Stimulated activated CD4-positive, alpha-beta T cell treated with anti-CD3 and anti-CD28 coated beads, Interleukin-1b, Interleukin-23, amount 100 ng/mL, for 24 hours (primary cell): Measurements from ENCODE around the gene AKT2.

Source experiments
- DNase-seq, 4 experiments: peaks; one replicate each; pipeline ENCODE4 v3.0.0-alpha.2; 2020; ENCODE audit warnings: low read depth in 4 of 4, low spot score in 1 of 4

The AKT2 gene

DNA sequence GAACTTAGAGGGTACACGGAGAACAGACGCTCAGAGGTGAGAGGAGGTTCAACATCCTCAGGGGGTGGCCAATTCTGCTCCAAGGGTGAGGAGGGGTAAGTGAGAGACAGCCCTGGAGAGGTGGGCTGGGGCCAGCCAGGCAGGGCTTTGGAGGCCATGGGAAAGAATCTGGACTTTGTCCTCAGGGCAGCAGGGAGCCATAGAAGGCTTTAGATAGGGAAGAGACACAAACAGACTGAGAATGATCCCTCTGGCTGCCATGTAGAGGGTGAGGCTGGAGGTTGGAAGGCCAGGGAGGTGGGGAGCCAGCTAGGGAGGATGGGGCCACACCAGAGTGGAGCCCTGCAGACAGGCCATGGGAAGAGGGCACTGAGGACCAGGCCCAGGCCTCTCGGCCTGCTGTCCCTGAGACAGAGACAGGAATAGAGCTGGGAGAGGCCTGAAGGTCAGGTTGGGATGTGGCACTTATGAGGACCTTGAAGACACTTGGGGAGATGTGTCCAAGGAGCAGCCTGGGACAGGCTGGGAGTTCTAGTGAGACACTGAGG is 29.5 kb downstream of the AKT2 start:
- no peak for DNase-seq

DNA sequence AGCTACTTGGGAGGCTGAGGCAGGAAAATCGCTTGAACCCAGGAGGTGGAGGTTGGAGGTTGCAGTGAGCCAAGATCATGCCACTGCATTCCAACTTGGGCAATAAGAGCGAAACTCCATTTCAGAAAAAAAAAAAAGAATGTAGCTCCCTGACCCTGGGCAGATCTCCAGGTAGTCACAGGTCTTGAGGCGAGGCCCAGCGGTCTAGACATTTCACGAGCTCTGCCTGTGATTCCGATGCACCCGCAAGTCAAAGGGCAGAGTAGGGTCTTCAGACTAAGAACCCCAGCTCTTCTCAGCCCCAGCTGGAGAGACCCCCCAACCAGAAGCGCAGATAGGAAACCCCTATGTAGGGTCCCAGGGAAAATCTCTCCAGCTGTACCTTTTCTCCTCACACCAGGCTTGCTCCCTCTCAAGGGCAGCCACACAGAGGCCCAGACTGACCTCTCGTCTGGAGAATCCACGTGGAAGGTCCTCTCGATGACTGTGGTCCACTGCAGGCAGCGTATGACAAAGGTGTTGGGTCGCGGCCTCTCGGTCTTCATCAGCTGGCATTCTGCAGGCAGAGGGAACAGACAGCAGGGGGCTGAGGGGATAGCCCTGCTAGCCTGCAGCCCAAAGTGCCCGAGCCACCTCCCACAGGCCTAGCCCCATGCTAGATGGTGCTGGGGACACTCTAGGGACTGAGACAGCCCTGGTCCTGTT is 30.3 kb downstream of the AKT2 start:
- DNase-seq: no peak

DNA sequence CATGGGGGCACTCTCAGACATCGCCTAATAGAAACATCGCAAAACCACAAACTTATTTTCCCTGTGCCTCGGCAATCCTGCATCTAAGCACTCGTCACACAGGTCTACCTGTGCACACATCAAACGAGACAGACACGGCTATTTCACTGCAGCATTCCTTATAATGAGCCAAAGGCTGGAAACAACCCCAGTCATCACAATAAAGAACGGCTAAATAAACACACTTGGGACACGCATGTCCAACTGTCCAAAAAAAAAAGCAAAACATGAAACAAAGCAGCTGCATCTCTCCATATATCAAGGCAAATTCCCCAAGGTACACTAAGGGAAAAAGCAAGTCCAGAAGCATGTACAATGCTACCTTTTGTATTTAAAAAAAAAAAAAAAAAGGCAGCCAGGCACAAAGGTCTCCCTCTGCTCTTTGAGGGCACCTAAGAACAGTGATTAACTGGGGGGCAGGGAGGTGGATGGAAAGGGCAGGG is 31.5 kb downstream of the AKT2 start:
- no peak for DNase-seq

DNA sequence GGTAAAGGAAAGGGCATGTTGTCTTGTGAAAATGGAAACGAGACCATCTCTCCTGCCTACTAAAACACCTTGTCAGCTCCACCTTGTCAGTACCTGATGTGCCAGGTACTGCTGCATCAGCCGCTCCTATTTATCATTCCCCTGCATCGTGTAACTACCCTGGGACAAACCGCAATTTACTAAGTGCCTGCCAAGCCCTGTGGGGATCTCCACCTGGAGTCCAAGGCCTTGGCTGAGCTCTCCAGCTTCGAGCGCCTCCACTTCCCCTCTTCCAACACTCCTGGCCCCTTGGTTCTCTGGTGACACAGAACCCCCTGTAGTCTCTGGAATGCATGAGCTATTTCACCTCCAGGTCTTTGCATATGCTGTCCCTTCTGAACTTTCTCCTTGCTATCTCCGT is 32.8 kb downstream of the AKT2 start:
- DNase-seq: no peak

DNA sequence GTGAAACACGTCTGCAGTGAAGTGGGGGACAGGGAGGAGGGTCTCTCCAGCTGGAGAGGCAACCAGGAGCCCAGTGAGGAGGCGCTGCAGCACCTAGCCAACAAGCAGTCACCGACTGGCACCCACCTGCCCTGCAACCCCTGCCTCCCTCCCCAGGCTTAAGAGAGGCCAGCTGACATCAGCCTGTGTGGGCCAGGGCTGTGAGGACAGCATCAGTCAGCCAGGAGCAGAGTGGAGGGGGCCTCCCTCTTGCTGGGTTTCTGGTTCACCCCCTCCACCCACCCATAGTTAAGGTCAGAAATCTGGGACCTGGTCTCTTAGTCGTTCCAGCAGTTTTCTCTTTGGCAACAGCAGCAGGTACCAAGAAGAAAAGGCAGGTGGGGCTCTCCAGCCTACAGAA is 33.2 kb downstream of the AKT2 start:
- no peak for DNase-seq

DNA sequence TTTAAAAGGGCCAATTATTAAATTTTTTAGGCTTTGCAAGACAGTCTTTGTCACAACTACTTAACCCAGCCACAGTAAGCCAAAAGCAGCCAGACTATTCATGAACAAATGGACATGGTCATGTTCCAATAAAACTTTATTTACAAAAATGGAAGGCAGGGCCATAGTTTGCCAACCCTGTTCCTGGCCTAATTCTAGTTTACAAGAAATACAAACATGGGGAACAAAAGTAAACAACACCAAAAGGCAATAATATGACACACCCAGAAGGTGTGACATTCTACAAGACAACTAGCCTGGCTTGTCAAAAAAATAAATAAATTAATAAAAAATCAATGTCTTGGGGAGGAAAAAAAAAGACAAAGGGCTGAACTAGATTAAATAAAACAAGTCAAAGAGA is 33.9 kb downstream of the AKT2 start:
- DNase-seq: no peak

DNA sequence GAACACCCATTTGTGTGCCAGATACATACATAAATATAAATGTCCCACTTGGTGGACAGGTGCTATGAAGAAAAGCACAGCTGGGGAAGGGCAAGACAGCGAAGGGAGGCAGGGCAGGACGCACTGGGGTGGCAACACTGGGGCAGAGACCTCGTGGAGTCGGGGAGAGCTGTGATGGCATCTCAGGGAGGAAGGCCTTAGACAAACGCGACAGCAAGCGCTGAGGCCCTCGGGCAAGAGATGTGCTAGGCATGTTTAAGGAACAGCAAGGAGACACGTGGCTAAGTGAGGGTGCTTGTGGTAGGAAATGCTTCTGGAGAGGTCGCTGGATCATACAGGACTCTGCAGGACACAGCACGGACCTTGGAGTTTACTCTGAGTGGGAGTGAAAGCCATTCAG is 35.4 kb downstream of the AKT2 start:
- DNase-seq: no peak

DNA sequence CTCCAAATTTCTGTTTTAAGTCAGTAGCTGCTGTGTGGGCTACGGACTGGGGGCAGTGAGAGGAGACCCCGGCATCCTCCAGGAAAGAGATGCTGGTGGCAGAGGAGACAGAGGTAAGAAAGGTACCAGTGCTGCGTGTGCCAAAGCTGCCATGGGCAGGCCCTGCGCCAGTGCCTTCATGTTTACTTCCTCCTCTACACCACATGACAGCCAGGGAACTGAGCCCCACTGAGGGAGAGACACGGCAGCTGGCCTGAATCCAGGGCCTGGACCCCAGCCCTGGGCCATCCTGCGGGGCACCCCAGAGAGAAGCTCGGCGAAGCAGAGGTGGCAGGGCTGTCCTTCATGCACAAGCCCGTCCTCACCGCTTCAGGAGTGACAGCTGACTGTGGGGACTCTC is 35.9 kb downstream of the AKT2 start:
- DNase-seq: no peak

DNA sequence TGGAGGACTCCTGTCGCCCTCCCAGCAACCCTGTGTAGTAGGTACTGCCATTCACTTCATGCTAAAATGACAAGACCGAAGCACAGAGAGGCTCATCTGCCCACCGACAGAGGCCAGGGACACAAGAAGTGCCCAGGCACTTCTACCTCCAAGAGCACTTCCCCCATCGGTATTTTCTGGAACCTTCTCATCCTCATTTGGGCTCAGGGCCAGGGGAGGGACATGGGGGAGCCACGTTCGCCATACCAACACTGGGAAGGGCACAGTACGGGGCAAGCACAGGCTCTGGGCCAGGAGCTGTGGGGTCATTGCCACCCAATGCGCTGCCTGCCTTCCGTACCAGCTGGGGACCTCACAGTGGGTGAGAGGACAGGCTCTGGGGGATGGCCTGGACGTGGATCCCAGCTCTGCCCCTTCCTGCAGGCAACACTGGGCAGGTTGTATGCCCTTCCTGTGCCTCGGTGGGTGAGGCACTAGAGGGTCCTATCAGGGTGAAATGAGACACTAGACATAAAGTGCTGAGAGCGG is 37.3 kb downstream of the AKT2 start:
- DNase-seq: no peak

DNA sequence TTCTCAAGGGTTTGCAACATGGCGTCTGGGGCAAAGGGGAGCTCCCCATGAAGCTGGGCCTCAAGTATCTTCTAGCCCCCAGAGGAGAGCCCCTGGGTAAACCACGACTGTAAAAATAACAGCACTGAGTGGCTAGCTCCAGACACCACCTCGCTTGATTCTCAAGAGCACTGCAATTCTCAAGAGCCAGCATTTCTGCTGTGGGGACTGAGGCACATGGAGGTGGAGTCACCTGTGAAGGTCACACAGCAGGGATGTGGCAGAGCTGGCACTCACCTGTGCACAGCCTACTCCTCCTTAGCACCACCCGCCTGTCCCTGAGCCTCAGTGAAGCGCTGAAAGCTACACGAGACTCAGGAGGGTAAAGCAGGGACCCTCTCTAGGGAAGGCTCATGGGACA is 38.0 kb downstream of the AKT2 start:
- no peak for DNase-seq

DNA sequence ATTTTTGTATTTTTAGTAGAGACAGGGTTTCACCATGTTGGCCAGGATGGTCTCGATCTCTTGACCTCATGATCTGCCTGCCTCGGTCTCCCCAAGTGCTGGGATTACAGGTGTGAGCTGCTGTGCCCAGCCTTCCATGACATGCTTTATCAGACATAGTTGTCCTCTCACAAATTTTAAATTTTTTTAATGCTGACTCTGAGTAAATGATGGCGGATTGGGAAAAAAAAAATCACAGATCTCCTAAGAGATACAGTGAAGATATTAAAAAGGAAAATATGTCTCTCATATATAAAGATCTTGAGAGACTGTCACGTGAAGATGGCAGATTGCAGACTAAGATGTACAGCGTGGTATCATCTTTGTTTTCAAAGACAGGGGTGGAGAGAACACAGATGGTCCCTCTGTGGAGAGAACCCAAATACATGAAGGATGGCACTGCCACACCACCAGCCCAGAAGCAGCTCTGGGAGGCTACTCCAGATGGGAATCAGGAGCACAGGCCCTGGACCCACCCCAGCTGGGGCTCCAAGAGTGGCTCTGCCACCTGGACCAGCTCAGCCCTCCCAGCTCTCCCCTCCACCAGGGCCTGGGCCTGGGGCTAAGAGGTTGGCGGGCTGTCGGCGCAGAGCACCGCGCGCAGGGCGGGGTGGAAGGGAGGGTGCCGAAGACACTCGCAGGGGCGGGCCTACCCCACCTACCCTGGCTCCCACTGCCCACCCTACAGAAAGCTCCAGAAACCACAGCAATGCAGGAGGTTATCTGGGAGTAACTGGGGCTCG is 38.7 kb downstream of the AKT2 start:
- DNase-seq: no peak

DNA sequence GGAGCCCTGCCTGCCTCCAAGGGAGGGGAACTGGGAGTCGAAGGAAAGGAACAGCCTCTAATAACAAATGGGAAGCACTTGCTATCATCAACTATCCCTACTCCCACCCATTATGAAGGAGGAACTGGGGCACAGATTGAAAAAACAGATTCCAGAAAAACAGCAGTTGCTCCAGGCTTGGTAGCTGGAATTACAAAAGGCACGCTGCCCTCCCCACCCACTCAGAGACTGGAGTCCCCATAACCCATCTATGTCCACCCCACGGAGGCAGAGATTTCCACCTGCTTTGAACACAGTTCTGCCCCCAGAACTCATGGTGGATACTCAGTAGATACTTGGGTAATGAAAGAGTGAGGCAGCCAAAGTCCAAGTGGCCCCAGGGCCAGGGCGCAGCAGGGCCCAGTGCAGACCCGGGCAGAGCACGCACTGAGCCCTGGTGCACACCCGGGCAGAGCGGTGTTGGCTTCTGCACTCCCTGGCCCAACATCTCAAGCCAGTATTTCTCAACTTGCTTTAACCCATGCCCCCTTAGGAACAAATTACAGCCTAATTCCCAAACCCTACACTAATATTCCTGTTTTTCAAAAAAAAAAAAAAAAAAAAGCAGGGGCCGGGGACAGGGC is 39.5 kb downstream of the AKT2 start:
- no peak for DNase-seq

DNA sequence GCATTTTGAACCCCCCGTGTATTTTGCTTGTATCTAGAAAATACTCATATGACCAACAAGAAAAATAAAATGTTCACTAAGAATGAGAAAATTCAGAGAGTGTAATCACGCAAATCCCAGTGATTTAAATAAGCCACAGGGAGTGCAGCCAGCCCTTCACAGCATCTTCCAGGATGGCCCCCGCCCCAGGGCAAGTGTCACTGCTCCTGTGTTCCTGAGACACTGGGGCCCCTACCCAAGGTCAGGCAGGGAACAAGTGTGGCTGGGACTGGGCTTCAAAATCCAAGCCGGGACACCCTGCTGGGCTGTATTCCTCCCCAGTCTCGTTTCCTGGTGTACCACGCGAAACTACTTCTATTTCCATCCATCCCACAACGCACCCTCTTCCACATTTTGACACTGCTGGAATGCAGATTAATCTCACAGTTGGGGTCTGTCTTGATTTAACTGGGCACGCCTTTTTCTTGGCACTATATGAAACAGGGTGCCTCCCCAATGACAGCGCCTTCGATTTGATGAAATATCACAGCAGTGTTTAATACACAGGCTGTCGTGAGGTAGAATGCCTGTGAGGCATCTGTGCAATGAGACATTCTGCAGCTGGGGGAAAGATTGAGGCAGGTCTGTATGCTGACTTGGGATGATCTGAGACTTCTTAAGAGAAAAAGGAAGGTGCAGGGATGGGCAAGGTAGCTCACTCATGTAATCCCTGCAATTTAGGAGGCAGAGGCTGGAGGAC is 40.4 kb downstream of the AKT2 start:
- no peak for DNase-seq

DNA sequence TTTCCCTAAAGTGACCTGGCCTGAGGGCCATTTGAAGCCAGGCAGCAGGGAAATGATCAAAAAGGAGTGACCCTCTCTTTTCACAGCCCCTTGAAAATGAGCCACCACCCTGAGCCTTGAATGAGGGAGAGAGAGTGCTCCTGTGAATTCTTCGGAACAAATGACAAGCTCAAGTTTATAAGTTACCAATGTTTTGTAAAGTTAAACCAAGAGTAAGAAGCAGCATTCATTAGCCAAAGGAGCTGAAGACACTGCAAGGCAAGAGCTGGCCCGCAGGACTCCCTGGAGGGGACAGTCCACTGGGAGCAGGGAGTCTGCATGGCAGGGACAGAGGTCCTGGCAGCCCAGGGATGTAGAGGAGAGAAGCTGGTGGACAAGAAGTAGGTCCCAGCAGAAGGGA is 42.0 kb downstream of the AKT2 start:
- no peak for DNase-seq

DNA sequence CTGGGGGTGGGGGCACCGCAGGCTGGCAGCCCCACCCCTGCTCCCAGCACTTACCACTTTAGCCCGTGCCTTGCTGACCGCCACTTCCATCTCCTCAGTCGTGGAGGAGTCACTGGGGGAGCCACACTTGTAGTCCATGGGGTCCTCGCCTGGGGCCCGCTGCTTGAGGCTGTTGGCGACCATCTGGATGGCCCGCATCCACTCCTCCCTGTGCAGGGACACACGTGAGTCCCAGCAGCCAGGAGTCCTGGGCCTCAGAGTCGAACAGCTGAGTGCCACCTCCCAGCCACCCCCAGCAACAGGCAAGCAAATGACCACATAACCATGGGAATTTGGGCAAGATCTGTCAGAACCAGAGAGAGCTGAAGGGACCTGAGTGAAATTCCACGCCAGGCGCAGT is 42.7 kb downstream of the AKT2 start:
- DNase-seq: no peak

DNA sequence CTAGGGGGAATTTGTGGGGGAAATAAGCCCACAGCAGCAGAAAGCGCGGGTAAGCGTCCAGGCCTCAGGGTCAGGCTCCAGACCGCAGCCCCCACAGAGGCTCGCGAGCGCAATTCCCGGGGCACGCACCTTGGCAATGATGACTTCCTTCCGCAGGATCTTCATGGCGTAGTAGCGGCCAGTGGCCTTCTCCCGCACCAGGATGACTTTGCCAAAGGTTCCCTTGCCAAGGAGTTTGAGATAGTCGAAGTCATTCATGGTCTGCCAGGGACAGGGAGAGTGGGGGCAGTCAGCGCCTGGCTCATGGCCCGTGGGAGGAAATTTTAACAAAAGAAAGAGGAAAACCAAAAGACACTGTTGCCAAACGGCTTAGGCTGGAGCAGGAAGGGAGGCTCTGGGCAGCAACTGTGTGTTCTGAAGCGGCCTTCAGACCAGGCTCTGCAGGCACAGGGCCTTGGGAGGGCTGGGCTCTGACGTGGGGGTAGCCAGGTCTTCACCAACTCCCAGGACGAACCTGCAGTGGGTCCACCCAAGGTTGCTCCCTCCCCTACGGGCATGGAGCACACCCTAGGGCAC is 43.2 kb downstream of the AKT2 start:
- no peak for DNase-seq

DNA sequence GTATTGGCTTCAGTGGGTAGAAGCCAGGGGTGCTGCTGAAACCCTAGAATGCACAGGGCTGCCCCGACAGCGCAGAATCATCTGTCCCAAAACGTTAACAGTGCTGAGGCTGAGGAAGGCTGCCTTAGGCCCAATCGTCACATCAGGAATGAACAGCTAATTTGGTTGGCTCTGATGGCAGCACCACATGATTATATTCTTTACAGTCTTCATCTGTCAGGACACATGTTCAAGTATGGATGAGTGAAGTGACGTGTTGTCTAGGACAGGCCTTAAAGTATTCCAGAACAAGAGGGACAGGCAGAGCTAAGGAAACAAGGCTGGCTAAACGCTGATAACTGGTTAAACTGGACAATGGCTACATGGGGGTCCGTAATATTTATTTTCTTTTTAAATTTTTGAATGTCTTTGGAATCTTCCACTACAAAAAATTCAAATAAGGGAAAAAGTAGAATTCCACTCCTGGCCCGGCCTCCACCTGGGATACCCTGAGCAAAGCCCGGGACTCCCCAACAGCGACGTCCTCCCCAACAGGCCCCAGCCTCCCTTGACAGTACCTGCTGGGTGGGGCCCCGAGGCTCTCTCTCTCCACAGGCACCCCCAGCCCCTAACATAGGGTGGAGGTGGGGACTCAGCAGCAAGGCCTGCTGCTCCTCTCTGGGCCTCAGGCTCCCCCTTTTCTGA is 43.9 kb downstream of the AKT2 start:
- DNase-seq: no peak

DNA sequence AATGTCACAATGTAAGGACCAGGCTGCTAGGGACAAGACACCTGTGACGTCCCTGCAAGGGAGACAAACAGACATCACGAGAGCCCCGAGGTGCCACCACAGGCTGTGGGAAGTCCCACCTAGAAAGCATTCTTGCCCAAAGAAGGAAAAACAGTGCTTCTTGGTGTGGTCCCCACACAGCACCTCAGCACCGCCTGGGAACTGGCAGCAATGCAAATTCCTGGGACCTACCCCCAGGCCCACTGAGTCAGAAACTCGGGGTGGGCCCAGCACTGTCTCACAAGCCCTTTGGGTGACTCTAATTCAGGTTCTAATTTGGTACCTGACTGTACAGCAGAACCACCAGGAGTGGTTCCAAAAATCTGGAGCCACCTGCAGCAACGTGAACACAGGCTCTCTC is 44.8 kb downstream of the AKT2 start:
- no peak for DNase-seq

DNA sequence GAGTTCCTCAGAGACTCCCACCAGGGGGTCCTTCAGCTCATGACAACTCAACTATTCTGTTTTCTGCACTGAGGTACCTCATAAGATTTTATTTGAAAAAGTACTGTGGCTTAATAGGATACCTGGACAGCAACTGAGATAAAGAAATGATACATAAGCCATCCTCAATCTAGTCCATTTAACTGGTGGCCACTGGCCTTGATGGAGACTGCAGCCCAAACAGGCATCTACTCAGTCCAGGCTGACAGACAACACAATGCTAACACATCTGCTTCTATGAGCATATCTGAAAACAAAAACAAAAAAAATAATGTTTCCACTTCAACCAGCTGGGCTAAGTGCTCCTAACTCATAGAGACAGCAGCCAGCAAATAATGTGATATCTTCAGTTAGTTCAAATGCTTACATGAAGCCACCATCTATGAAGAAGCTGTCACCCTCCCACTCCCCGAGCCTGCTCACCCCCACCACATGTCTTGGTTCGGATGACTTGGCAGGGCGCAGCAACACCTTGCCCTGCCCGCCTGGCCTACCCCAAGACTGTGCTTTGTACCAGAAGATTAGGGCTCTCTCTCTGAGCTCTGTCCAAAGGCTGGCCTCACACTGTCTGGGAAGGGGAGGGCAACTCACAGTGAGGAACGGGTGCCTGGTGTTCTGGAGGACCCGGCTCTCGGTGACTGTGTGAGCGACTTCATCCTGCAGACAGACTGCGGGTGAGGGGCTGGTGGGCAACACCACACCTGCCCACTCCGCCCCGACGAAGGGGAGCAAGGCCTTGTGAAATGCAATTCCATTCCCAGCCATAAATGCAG is 45.5 kb downstream of the AKT2 start:
- no peak for DNase-seq
